Measurements from ENCODE around the gene LHX5. TPM values are rescaled to one million over a fixed set of nuclear protein-coding genes. Genes with fewer than 3 reads are reported as not detected.

LHX5 gene
- total RNA-seq, 1 experiment from 2014 or later = not detected

- Histone ChIP-seq H3K9me3 (ENCODE audit: control insufficient read depth, insufficient read depth, low read depth, low read length) (no peaks in the 10 kb centered on the region), H3K36me3 (ENCODE audit: control insufficient read depth, insufficient read depth, low read length) (no peaks in the 10 kb centered on the region), H3K27ac (ENCODE audit: low read length) (no peak overlapping the region), H3K27me3 (ENCODE audit: control insufficient read depth, insufficient read depth, low read length) (no peaks in the 10 kb centered on the region), H3K4me3 (ENCODE audit: low read depth in 2 of 2, low read length in 2 of 2) (no peak overlapping the region), H3K4me1 (ENCODE audit: control insufficient read depth, insufficient read depth, low read length) (no peaks in the 10 kb centered on the region)
- in situ Hi-C loops (cut with HindIII; ENCODE audit: low pct_unique_long_range_greater_than_20kb, low sequenced_read_pairs) (no loop called here), intact Hi-C loops (cut with micrococcal nuclease; ENCODE audit: unreplicated experiment) (no loop called here)
- ChIA-PET CTCF (no interaction called here), POLR2A (no interaction called here)
- TF ChIP-seq POLR2AphosphoS5 (IDR thresholded peaks at IDR 0.05; ENCODE audit: low read depth, low read length) (no peak), TCF7L2 (IDR thresholded peaks at IDR 0.05; ENCODE audit: low read depth, low read length) (no peak), REST (IDR thresholded peaks at IDR 0.05; ENCODE audit: insufficient read depth in 1 of 2, low read depth in 2 of 2, low read length in 1 of 2) (no peak), SIN3A (IDR thresholded peaks at IDR 0.05; ENCODE audit: borderline replicate concordance, insufficient read depth, low read depth, low read length) (no peak)
- TF ChIP-seq, protein P1, sequence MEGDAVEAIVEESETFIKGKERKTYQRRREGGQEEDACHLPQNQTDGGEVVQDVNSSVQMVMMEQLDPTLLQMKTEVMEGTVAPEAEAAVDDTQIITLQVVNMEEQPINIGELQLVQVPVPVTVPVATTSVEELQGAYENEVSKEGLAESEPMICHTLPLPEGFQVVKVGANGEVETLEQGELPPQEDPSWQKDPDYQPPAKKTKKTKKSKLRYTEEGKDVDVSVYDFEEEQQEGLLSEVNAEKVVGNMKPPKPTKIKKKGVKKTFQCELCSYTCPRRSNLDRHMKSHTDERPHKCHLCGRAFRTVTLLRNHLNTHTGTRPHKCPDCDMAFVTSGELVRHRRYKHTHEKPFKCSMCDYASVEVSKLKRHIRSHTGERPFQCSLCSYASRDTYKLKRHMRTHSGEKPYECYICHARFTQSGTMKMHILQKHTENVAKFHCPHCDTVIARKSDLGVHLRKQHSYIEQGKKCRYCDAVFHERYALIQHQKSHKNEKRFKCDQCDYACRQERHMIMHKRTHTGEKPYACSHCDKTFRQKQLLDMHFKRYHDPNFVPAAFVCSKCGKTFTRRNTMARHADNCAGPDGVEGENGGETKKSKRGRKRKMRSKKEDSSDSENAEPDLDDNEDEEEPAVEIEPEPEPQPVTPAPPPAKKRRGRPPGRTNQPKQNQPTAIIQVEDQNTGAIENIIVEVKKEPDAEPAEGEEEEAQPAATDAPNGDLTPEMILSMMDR (IDR thresholded peaks at IDR 0.05) = no peak
- no TSS peak for BruUV-seq (replicated peaks)
- ATAC-seq (no peak), DNase-seq (ENCODE audit: low read depth, low spot score) (no peak)
Observed at GRCh38 chr12:113416091-113416754, 55.4 kb downstream of the LHX5 start.

DNA sequence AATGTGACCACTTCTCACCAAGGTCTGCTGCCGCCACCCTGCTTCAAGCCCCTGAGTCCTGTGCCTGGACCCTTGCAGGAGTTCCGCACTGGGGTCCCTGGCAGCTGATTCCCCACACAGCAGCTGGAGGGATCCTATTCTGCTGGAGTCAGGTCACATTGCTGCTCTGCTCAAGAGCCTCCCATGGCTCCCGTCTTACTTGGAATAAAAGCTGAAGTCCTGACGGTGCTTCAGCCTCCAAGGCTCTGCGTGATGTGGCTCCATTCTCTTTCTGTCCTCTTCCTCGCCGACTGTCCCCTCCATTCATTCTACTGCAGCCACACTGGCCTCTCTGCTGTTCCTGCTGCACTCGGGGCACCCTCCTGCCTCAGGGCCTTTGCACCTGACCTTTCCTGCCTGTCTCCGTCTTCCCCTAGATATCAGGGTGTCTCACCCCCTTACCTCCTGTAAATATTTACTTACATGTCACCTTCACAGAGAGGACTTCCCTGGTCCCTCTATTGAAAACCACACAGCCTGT, 57.1 kb downstream of the LHX5 start:
- CTCF ChIA-PET = no interaction called here
- no TSS peak for BruUV-seq (replicated peaks)
- POLR2A ChIA-PET = no interaction called here
- H3K4me1 ChIP-seq (ENCODE audit: control insufficient read depth, insufficient read depth, low read length) = no peaks in the 10 kb centered on the region
- no peak overlapping the region for H3K27ac ChIP-seq (ENCODE audit: low read length)
- ATAC-seq = no peak
- no peaks in the 10 kb centered on the region for H3K36me3 ChIP-seq (ENCODE audit: control insufficient read depth, insufficient read depth, low read length)
- no peaks in the 10 kb centered on the region for H3K9me3 ChIP-seq (ENCODE audit: control insufficient read depth, insufficient read depth, low read depth, low read length)
- intact Hi-C loops (cut with micrococcal nuclease; ENCODE audit: unreplicated experiment) (no loop called here), in situ Hi-C loops (cut with HindIII; ENCODE audit: low pct_unique_long_range_greater_than_20kb, low sequenced_read_pairs) (no loop called here)
- TF ChIP-seq, protein P1 (IDR thresholded peaks at IDR 0.05) = no peak
- TF ChIP-seq POLR2AphosphoS5 (IDR thresholded peaks at IDR 0.05; ENCODE audit: low read depth, low read length) (no peak), REST (IDR thresholded peaks at IDR 0.05; ENCODE audit: insufficient read depth in 1 of 2, low read depth in 2 of 2, low read length in 1 of 2) (no peak), TCF7L2 (IDR thresholded peaks at IDR 0.05; ENCODE audit: low read depth, low read length) (no peak), SIN3A (IDR thresholded peaks at IDR 0.05; ENCODE audit: borderline replicate concordance, insufficient read depth, low read depth, low read length) (no peak)
- H3K4me3 ChIP-seq (ENCODE audit: low read depth in 2 of 2, low read length in 2 of 2) = no peak overlapping the region
- no peak for DNase-seq (ENCODE audit: low read depth, low spot score)
- H3K27me3 ChIP-seq (ENCODE audit: control insufficient read depth, insufficient read depth, low read length) = no peaks in the 10 kb centered on the region

Measured in Panc1 (cell line).